Activated naive CD8-positive, alpha-beta T cell treated with anti-CD3 and anti-CD28 coated beads, Interleukin-2, amount 10 ng/mL, durations not matched to agents 7 days and 5 days (primary cell): Measurements from ENCODE around the gene TRIM25. TPM values are rescaled to one million over a fixed set of nuclear protein-coding genes. Genes with fewer than 3 reads are reported as not detected.

Experiments used
- ATAC-seq: fragments of 150-1000 bp; cut with Tn5 transposase; one replicate; pipeline ENCODE4 v1.10.0; 2021; ENCODE audit warnings: low read depth, moderate library complexity
- POLR2A ChIA-PET: fragments of 350-600 bp; sonication (Branson Sonifier 250); formaldehyde crosslinking; loops from one replicate; lab custom pipeline; 2021; ENCODE audit warnings: antibody characterized with exemption; lab: Charles Lee
- DNase-seq: peaks from one replicate; pipeline ENCODE4 v3.0.0; 2021
- H3K27ac Mint-ChIP-seq: one replicate; pipeline ENCODE4 v1.8.0; 2022; ENCODE audit warnings: mild to moderate bottlenecking, mixed read lengths
- H3K27me3 Mint-ChIP-seq: one replicate; pipeline ENCODE4 v1.8.0; 2022; ENCODE audit warnings: mild to moderate bottlenecking, moderate library complexity, mixed read lengths
- H3K36me3 Mint-ChIP-seq: one replicate; pipeline ENCODE4 v1.8.0; 2021; ENCODE audit warnings: mild to moderate bottlenecking, mixed read lengths
- H3K4me1 Mint-ChIP-seq: one replicate; pipeline ENCODE4 v1.8.0; 2021; ENCODE audit warnings: mixed read lengths
- H3K4me3 Mint-ChIP-seq: one replicate; pipeline ENCODE4 v1.8.0; 2022; ENCODE audit warnings: mild to moderate bottlenecking, moderate library complexity, mixed read lengths
- H3K9me3 Mint-ChIP-seq: one replicate; pipeline ENCODE4 v1.8.0; 2021; ENCODE audit warnings: mixed read lengths
- total RNA-seq, 2 experiments: library from RNA; stranded (reverse); gene quantifications; one replicate each; pipeline ENCODE4 v1.2.3, GENCODE V29; 2021

The TRIM25 gene
- total RNA-seq, 2 experiments from 2014 or later = 139 to 141 TPM

- peaks cover 67% of the 10 kb centered on the region for H3K36me3 Mint-ChIP-seq
- POLR2A ChIA-PET = no interaction called here
- H3K27ac Mint-ChIP-seq = peak overlapping the region; percentile 13
- peaks cover 21% of the 10 kb centered on the region for H3K4me1 Mint-ChIP-seq
- DNase-seq (no peak), ATAC-seq (no peak)
- H3K27me3 Mint-ChIP-seq = no peaks in the 10 kb centered on the region
- H3K9me3 Mint-ChIP-seq = no peaks in the 10 kb centered on the region
- no peak overlapping the region for H3K4me3 Mint-ChIP-seq
Observed at GRCh38 chr17:56897646-56898424, 16.0 kb downstream of the TRIM25 start.

GRCh38 chr17:56896968-56897359, 16.9 kb downstream of the TRIM25 start:
- Mint-ChIP-seq H3K27me3 (no peaks in the 10 kb centered on the region), H3K36me3 (peaks cover 71% of the 10 kb centered on the region), H3K9me3 (peaks cover 3% of the 10 kb centered on the region), H3K27ac (no peak overlapping the region), H3K4me1 (peaks cover 26% of the 10 kb centered on the region), H3K4me3 (no peak overlapping the region)
- DNase-seq = no peak
- POLR2A ChIA-PET = no interaction called here
- ATAC-seq = no peak

GRCh38 chr17:56896217-56896967, 17.5 kb downstream of the TRIM25 start:
- DNase-seq (no peak), ATAC-seq (no peak)
- H3K4me1 Mint-ChIP-seq = peaks cover 25% of the 10 kb centered on the region
- H3K36me3 Mint-ChIP-seq = peaks cover 72% of the 10 kb centered on the region
- H3K27ac Mint-ChIP-seq = no peak overlapping the region
- no peaks in the 10 kb centered on the region for H3K27me3 Mint-ChIP-seq
- no peak overlapping the region for H3K4me3 Mint-ChIP-seq
- POLR2A ChIA-PET = no interaction called here
- H3K9me3 Mint-ChIP-seq = peaks cover 3% of the 10 kb centered on the region

- peaks cover 79% of the 10 kb centered on the region for H3K36me3 Mint-ChIP-seq
Observed at GRCh38 chr17:56894859-56895455, 18.9 kb downstream of the TRIM25 start.

GRCh38 chr17:56893503-56893902, 20.3 kb downstream of the TRIM25 start:
- Mint-ChIP-seq H3K27ac (no peak overlapping the region), H3K9me3 (peaks cover 3% of the 10 kb centered on the region), H3K4me1 (peaks cover 19% of the 10 kb centered on the region), H3K36me3 (peaks cover 84% of the 10 kb centered on the region), H3K4me3 (no peak overlapping the region), H3K27me3 (no peaks in the 10 kb centered on the region)
- ATAC-seq (no peak), DNase-seq (no peak)
- POLR2A ChIA-PET = interaction anchor here (2.7 kb wide), 1 partner anchor 20 kb away, joined by 10 read pairs; the partner anchor contains the start of gene TRIM25

More at GRCh38 chr17:56894859-56895455, 18.9 kb downstream of the TRIM25 start:
- ATAC-seq = no peak
- H3K4me3 Mint-ChIP-seq = no peak overlapping the region
- POLR2A ChIA-PET = interaction anchor here (2.7 kb wide), 1 partner anchor 18 kb away, joined by 10 read pairs; the partner anchor contains the start of gene TRIM25
- no peak overlapping the region for H3K27ac Mint-ChIP-seq
- peaks cover 3% of the 10 kb centered on the region for H3K9me3 Mint-ChIP-seq
- peaks cover 22% of the 10 kb centered on the region for H3K4me1 Mint-ChIP-seq
- no peaks in the 10 kb centered on the region for H3K27me3 Mint-ChIP-seq
- DNase-seq = no peak

- H3K27ac Mint-ChIP-seq = peak overlapping the region; percentile 20
Observed at GRCh38 chr17:56892333-56892732, 21.5 kb downstream of the TRIM25 start.

GRCh38 chr17:56891751-56892150, 22.1 kb downstream of the TRIM25 start:
- Mint-ChIP-seq H3K36me3 (peaks cover 86% of the 10 kb centered on the region), H3K4me3 (no peak overlapping the region), H3K27me3 (no peaks in the 10 kb centered on the region), H3K9me3 (peaks cover 6% of the 10 kb centered on the region), H3K4me1 (peaks cover 10% of the 10 kb centered on the region), H3K27ac (no peak overlapping the region)
- peak; percentile 60 for DNase-seq
- POLR2A ChIA-PET = interaction anchor here (1.1 kb wide), 1 partner anchor 20 kb away, joined by 3 read pairs; no protein-coding TSS in a partner anchor
- no peak for ATAC-seq

More at GRCh38 chr17:56892333-56892732, 21.5 kb downstream of the TRIM25 start:
- Mint-ChIP-seq H3K27me3 (no peaks in the 10 kb centered on the region), H3K4me1 (peaks cover 13% of the 10 kb centered on the region), H3K4me3 (no peak overlapping the region), H3K9me3 (peaks cover 6% of the 10 kb centered on the region), H3K36me3 (peaks cover 84% of the 10 kb centered on the region)
- no peak for ATAC-seq
- POLR2A ChIA-PET = no interaction called here
- DNase-seq = no peak

GRCh38 chr17:56890906-56891674, 22.8 kb downstream of the TRIM25 start:
- Mint-ChIP-seq H3K4me3 (no peak overlapping the region), H3K36me3 (peaks cover 89% of the 10 kb centered on the region), H3K27ac (no peak overlapping the region), H3K9me3 (peaks cover 6% of the 10 kb centered on the region), H3K27me3 (no peaks in the 10 kb centered on the region), H3K4me1 (peaks cover 10% of the 10 kb centered on the region)
- POLR2A ChIA-PET = interaction anchor here (1.1 kb wide), 1 partner anchor 19 kb away, joined by 3 read pairs; no protein-coding TSS in a partner anchor
- ATAC-seq = no peak
- DNase-seq = no peak

GRCh38 chr17:56890390-56890789, 23.5 kb downstream of the TRIM25 start:
- no peak for ATAC-seq
- H3K4me1 Mint-ChIP-seq = peaks cover 10% of the 10 kb centered on the region
- H3K36me3 Mint-ChIP-seq = peaks cover 82% of the 10 kb centered on the region
- DNase-seq = no peak
- H3K27me3 Mint-ChIP-seq = no peaks in the 10 kb centered on the region
- peaks cover 6% of the 10 kb centered on the region for H3K9me3 Mint-ChIP-seq
- POLR2A ChIA-PET = interaction anchor here (0.6 to 1.1 kb wide), 3 partner anchors 11 to 41 kb away, joined by 3 read pairs; no protein-coding TSS in a partner anchor
- no peak overlapping the region for H3K27ac Mint-ChIP-seq
- H3K4me3 Mint-ChIP-seq = no peak overlapping the region

GRCh38 chr17:56887552-56888467, 26.0 kb downstream of the TRIM25 start:
- H3K36me3 Mint-ChIP-seq = peaks cover 60% of the 10 kb centered on the region
- POLR2A ChIA-PET = interaction anchor here (1.2 to 1.5 kb wide), 2 partner anchors 12 to 13 kb away, joined by 3 read pairs; no protein-coding TSS in a partner anchor
- peaks cover 6% of the 10 kb centered on the region for H3K9me3 Mint-ChIP-seq
- H3K4me3 Mint-ChIP-seq = no peak overlapping the region
- peaks cover 9% of the 10 kb centered on the region for H3K4me1 Mint-ChIP-seq
- H3K27ac Mint-ChIP-seq = no peak overlapping the region
- ATAC-seq = no peak
- DNase-seq = no peak
- H3K27me3 Mint-ChIP-seq = no peaks in the 10 kb centered on the region

- POLR2A ChIA-PET = interaction anchor here (1.2 to 1.5 kb wide), 2 partner anchors 13 to 14 kb away, joined by 3 read pairs; no protein-coding TSS in a partner anchor
- H3K36me3 Mint-ChIP-seq = peaks cover 53% of the 10 kb centered on the region
Observed at GRCh38 chr17:56887105-56887504, 26.7 kb downstream of the TRIM25 start.

More at GRCh38 chr17:56887105-56887504, 26.7 kb downstream of the TRIM25 start:
- DNase-seq = no peak
- no peak overlapping the region for H3K4me3 Mint-ChIP-seq
- peaks cover 3% of the 10 kb centered on the region for H3K9me3 Mint-ChIP-seq
- H3K27ac Mint-ChIP-seq = no peak overlapping the region
- ATAC-seq = no peak
- H3K4me1 Mint-ChIP-seq = peaks cover 2% of the 10 kb centered on the region
- H3K27me3 Mint-ChIP-seq = no peaks in the 10 kb centered on the region
